Duodenal mucosa (tissue), 2 donors: ENCODE data around the gene TEX14.

Experiments
- H3K27ac ChIP-seq: one replicate; pipeline ENCODE4 v1.7.0; 2013; ENCODE audit warnings: low read depth, low read length
- H3K27me3 ChIP-seq, 2 donors: one replicate each; pipeline ENCODE4 v1.7.0; 2013; ENCODE audit warnings: low read length in 2 of 2, control low read depth in 1 of 2; ENCODE audit not compliant: insufficient read depth in 2 of 2, control insufficient read depth in 1 of 2
- H3K36me3 ChIP-seq, 2 donors: one replicate each; pipeline ENCODE4 v1.7.0; 2013; ENCODE audit warnings: low read length in 2 of 2, control low read depth in 1 of 2; ENCODE audit not compliant: insufficient read depth in 2 of 2, control insufficient read depth in 1 of 2
- H3K4me1 ChIP-seq, 2 donors: one replicate each; pipeline ENCODE4 v1.7.0; 2013; ENCODE audit warnings: low read length in 2 of 2, control low read depth in 1 of 2; ENCODE audit not compliant: insufficient read depth in 2 of 2, control insufficient read depth in 1 of 2
- H3K4me3 ChIP-seq, 2 donors: one replicate each; pipeline ENCODE4 v1.7.0; 2013; ENCODE audit warnings: low read length in 2 of 2, low read depth in 1 of 2
- H3K9ac ChIP-seq, 2 donors: one replicate each; pipeline ENCODE4 v1.7.0; 2013; ENCODE audit warnings: low read length in 2 of 2, low read depth in 1 of 2
- H3K9me3 ChIP-seq, 2 donors: one replicate each; pipeline ENCODE4 v1.7.0; 2013; ENCODE audit warnings: low read length in 2 of 2, control low read depth in 1 of 2; ENCODE audit not compliant: control insufficient read depth in 1 of 2

Gene TEX14

GRCh38 chr17:58541249-58541648 is 150.6 kb downstream of the TEX14 start:
- Histone ChIP-seq H3K27me3 (peaks cover 0 to 4% of the 10 kb centered on the region in 2 donors), H3K9me3 (no peaks in the 10 kb centered on the region), H3K4me1 (no peaks in the 10 kb centered on the region), H3K27ac (no peak overlapping the region), H3K36me3 (no peaks in the 10 kb centered on the region), H3K9ac (no peak overlapping the region), H3K4me3 (no peak overlapping the region)

- Histone ChIP-seq H3K36me3 (no peaks in the 10 kb centered on the region), H3K27me3 (peaks cover 0 to 4% of the 10 kb centered on the region in 2 donors), H3K27ac (no peak overlapping the region), H3K9me3 (no peaks in the 10 kb centered on the region), H3K4me1 (peaks cover 0 to 7% of the 10 kb centered on the region in 2 donors), H3K4me3 (no peak overlapping the region), H3K9ac (no peak overlapping the region)
These were observed 152.1 kb downstream of the TEX14 start for GRCh38 chr17:58539698-58540097.

DNA sequence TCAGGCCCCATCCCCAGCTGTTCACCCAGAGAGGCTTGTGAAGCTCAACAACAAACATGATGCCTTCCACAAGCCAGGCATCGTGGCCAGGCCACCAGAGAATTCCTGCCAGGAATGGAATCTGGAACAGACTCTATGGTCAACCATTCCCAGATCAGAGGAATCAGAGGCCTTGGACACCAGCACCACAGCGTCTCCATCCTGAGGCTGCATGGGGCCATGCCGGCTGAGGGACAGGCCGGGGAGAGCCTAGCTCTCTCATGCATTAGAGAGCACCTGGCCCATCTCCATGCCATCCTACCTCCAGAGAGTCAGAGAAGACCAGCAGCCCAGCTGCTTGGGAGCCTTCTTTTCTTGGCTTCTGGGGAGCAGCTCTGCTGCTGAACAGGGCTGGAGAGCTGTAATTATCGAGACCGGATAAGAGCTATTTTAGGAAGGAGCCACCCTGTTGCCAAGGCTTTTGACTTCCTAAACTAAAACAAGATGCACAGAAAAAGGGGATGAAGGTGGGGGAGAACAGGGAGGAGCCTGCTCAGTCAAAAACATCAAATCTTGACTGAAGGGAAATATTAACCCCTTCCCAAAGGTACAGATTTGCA is 152.9 kb downstream of the TEX14 start:
- H3K36me3 ChIP-seq = no peaks in the 10 kb centered on the region
- H3K4me3 ChIP-seq = no peak overlapping the region
- H3K4me1 ChIP-seq = peaks cover 0 to 7% of the 10 kb centered on the region in 2 donors
- peaks cover 0 to 4% of the 10 kb centered on the region in 2 donors for H3K27me3 ChIP-seq
- no peak overlapping the region for H3K9ac ChIP-seq
- H3K9me3 ChIP-seq = no peaks in the 10 kb centered on the region
- no peak overlapping the region for H3K27ac ChIP-seq

DNA sequence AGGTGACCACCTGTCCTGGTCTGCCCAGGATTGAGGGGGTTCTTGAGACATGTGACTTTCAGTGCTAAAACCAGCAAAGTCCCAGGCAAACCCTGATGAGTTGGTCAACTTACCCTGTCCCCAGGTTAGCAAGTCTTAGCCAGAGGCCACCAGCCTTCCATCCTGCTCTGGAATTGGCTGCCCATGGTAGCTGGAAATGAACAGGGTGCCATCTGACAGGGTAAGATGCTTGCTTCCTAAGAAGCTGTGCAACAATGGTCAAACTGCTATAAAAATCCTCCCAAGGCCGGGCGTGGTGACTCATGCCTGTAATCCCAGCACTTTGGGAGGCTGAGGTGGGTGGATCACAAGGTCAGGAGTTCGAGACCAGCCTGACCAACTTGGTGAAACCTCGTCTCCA is 154.6 kb downstream of the TEX14 start:
- Histone ChIP-seq H3K27me3 (peaks cover 5 to 10% of the 10 kb centered on the region in 2 donors), H3K9me3 (no peaks in the 10 kb centered on the region), H3K27ac (no peak overlapping the region), H3K4me3 (no peak overlapping the region), H3K4me1 (peaks cover 4 to 12% of the 10 kb centered on the region in 2 donors), H3K9ac (no peak overlapping the region), H3K36me3 (no peaks in the 10 kb centered on the region)

DNA sequence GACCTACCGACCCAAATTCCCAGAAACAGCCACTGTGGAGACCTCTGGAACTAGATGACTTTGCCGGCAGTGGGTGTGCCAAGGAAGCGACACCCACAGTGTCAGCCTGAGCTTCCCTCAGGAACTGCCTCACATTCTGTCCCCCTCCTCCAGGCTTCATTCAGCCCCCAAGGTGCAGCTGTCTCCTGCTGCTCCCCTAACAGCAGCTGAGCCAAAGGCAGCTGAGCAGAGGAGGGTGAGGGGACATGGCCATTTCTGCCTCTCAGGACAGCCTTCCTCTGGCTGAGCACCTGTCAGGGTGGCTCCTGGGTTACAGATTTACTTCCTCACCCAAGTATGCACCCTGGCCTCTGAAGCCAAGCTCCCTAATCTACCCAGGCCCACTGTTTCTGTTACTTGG is 155.3 kb downstream of the TEX14 start:
- Histone ChIP-seq H3K4me3 (no peak overlapping the region), H3K36me3 (no peaks in the 10 kb centered on the region), H3K4me1 (peaks cover 8 to 14% of the 10 kb centered on the region in 2 donors), H3K27ac (no peak overlapping the region), H3K9ac (no peak overlapping the region), H3K27me3 (peaks cover 8 to 11% of the 10 kb centered on the region in 2 donors), H3K9me3 (no peaks in the 10 kb centered on the region)

DNA sequence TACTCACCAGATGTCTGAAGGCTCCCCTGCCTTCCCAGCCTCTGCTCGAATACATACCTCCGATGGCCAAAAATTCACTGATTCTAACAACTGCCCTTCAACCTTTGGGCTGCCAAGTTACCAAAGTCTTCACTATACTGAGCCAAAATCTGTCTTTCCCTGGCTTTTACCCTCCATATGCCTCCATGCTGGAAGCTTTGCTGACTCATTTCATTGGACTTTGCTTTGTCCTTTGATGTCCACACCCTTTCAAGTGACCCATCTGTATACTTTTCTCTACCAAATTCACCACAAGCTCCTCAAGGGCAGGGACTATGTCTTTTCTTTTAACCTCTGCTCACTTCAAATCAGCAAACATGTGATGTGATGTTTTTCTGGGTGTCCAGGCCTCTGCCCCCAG is 156.4 kb downstream of the TEX14 start:
- H3K27me3 ChIP-seq = peaks cover 8 to 11% of the 10 kb centered on the region in 2 donors
- no peaks in the 10 kb centered on the region for H3K9me3 ChIP-seq
- H3K27ac ChIP-seq = no peak overlapping the region
- no peaks in the 10 kb centered on the region for H3K36me3 ChIP-seq
- H3K4me3 ChIP-seq = no peak overlapping the region
- peaks cover 11 to 19% of the 10 kb centered on the region in 2 donors for H3K4me1 ChIP-seq
- no peak overlapping the region for H3K9ac ChIP-seq

- H3K4me1 ChIP-seq = peaks cover 11 to 19% of the 10 kb centered on the region in 2 donors
- no peaks in the 10 kb centered on the region for H3K36me3 ChIP-seq
- H3K27me3 ChIP-seq = peaks cover 8 to 11% of the 10 kb centered on the region in 2 donors
- H3K9me3 ChIP-seq = no peaks in the 10 kb centered on the region
- H3K9ac ChIP-seq = no peak overlapping the region
- H3K27ac ChIP-seq = no peak overlapping the region
- H3K4me3 ChIP-seq = no peak overlapping the region
These were observed 156.9 kb downstream of the TEX14 start for GRCh38 chr17:58534901-58535421.

GRCh38 chr17:58534331-58534730 is 157.5 kb downstream of the TEX14 start:
- Histone ChIP-seq H3K4me3 (no peak overlapping the region), H3K4me1 (peaks cover 11 to 19% of the 10 kb centered on the region in 2 donors), H3K9me3 (no peaks in the 10 kb centered on the region), H3K36me3 (no peaks in the 10 kb centered on the region), H3K27me3 (peaks cover 8 to 11% of the 10 kb centered on the region in 2 donors), H3K27ac (no peak overlapping the region), H3K9ac (no peak overlapping the region)

DNA sequence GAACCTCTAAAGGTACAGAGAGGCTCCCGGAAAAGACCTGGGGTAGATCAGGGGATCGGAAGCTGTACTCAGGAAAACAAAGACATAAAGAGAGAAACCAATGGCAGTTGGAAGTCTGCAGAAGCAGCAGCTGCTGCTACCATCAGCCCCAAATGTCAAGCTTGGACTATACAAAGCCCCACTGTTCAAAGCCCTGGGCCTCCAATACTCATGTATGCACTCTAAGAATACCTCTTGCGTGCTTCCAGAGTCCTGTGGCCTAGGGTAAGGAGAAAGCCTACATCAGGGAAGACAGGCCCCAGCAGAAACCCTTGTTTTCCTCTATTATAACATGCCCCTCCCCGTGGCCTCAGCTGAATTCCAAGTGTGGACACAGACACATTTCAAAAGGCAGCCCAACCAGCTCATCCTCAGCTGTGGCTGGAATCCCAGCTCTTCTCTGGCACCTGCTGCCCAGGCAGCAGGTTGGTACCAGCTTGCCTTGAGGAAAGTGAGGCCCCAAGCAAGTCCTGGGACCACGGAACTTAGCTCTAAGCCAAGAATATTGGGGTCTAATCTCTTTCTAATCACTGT is 158.1 kb downstream of the TEX14 start:
- Histone ChIP-seq H3K4me3 (no peak overlapping the region), H3K9ac (no peak overlapping the region), H3K27me3 (peaks cover 8 to 11% of the 10 kb centered on the region in 2 donors), H3K27ac (no peak overlapping the region), H3K9me3 (no peaks in the 10 kb centered on the region), H3K4me1 (peaks cover 11 to 19% of the 10 kb centered on the region in 2 donors), H3K36me3 (no peaks in the 10 kb centered on the region)

- peaks cover 8 to 11% of the 10 kb centered on the region in 2 donors for H3K27me3 ChIP-seq
- no peaks in the 10 kb centered on the region for H3K9me3 ChIP-seq
- peaks cover 16 to 19% of the 10 kb centered on the region in 2 donors for H3K4me1 ChIP-seq
- H3K36me3 ChIP-seq = no peaks in the 10 kb centered on the region
- H3K27ac ChIP-seq = no peak overlapping the region
- peak overlapping the region; percentile 55 to 68 for H3K4me3 ChIP-seq
- peak overlapping the region in 1 of 2 donors; percentile 2 for H3K9ac ChIP-seq
These were observed 159.3 kb downstream of the TEX14 start for GRCh38 chr17:58532555-58532951.
